GM10266 (cell line): ENCODE data around the gene SCG2.

ENCODE experiments used
- DNase-seq: peaks from one replicate; pipeline ENCODE4 v3.0.0; 2012; ENCODE audit errors: extremely low spot score
- CTCF ChIP-seq: IDR thresholded peaks from 2 replicates; pipeline ENCODE4 v1.5.1; 2012; ENCODE audit warnings: mild to moderate bottlenecking, low read depth; ENCODE audit not compliant: control insufficient read depth, insufficient read depth; ENCODE audit errors: missing control alignments

Gene SCG2

GRCh38 chr2:223611061-223611460, 8.9 kb upstream of the SCG2 start:
- DNase-seq: no peak
- no peak for TF ChIP-seq CTCF

- DNase-seq: no peak
- no peak for TF ChIP-seq CTCF
Measured at GRCh38 chr2:223607476-223607875, 5.3 kb upstream of the SCG2 start.

GRCh38 chr2:223606946-223607345, 4.8 kb upstream of the SCG2 start:
- no peak for TF ChIP-seq CTCF
- DNase-seq: no peak

- no peak for TF ChIP-seq CTCF
- DNase-seq: no peak
Measured at GRCh38 chr2:223604231-223604630, 2.1 kb upstream of the SCG2 start.

GRCh38 chr2:223602972-223603371, 811 bp upstream of the SCG2 start:
- DNase-seq: no peak
- TF ChIP-seq CTCF: no peak

GRCh38 chr2:223601018-223601417, 1.1 kb downstream of the SCG2 start:
- DNase-seq: no peak
- no peak for TF ChIP-seq CTCF

GRCh38 chr2:223599640-223600380, 2.4 kb downstream of the SCG2 start:
- TF ChIP-seq CTCF: no peak
- DNase-seq: no peak
